Mucosa of rectum (tissue), 2 donors: ENCODE data around the gene ZC3H12A.

Experiments used
- H3K27ac ChIP-seq, 2 donors: one replicate each; pipeline ENCODE4 v1.7.0; 2013; ENCODE audit warnings: inconsistent platforms in 2 of 2, low read depth in 2 of 2, low read length in 2 of 2
- H3K27me3 ChIP-seq, 2 donors: one replicate each; pipeline ENCODE4 v1.7.0; 2013; ENCODE audit warnings: low read length in 2 of 2; ENCODE audit not compliant: control insufficient read depth in 2 of 2, insufficient read depth in 2 of 2
- H3K36me3 ChIP-seq, 2 donors: one replicate each; pipeline ENCODE4 v1.7.0; 2013; ENCODE audit warnings: low read length in 2 of 2; ENCODE audit not compliant: control insufficient read depth in 2 of 2, insufficient read depth in 2 of 2
- H3K4me1 ChIP-seq, 2 donors: one replicate each; pipeline ENCODE4 v1.7.0; 2013; ENCODE audit warnings: low read length in 2 of 2, mild to moderate bottlenecking in 1 of 2; ENCODE audit not compliant: control insufficient read depth in 2 of 2, insufficient read depth in 2 of 2
- H3K4me3 ChIP-seq, 2 donors: one replicate each; pipeline ENCODE4 v1.7.0; 2013; ENCODE audit warnings: low read length in 2 of 2
- H3K9ac ChIP-seq, 2 donors: one replicate each; pipeline ENCODE4 v1.7.0; 2013; ENCODE audit warnings: low read length in 2 of 2, low read depth in 1 of 2, mild to moderate bottlenecking in 1 of 2
- H3K9me3 ChIP-seq, 2 donors: one replicate each; pipeline ENCODE4 v1.7.0; 2013; ENCODE audit warnings: low read length in 2 of 2; ENCODE audit not compliant: control insufficient read depth in 2 of 2
- donor health status: healthy.
- donor health status: Normal muscosa, but diverticular disease.

Gene ZC3H12A

GRCh38 chr1:37482796-37483744, 8.7 kb downstream of the ZC3H12A start:
- peaks cover 44 to 46% of the 10 kb centered on the region in 2 donors for H3K4me1 ChIP-seq
- no peaks in the 10 kb centered on the region for H3K27me3 ChIP-seq
- H3K9me3 ChIP-seq = no peaks in the 10 kb centered on the region
- no peak overlapping the region for H3K9ac ChIP-seq
- H3K27ac ChIP-seq = no peak overlapping the region
- no peak overlapping the region for H3K4me3 ChIP-seq
- H3K36me3 ChIP-seq = peaks cover 49 to 59% of the 10 kb centered on the region in 2 donors

- Histone ChIP-seq H3K36me3 (peaks cover 44 to 55% of the 10 kb centered on the region in 2 donors), H3K27me3 (no peaks in the 10 kb centered on the region), H3K27ac (no peak overlapping the region), H3K9ac (no peak overlapping the region), H3K4me3 (no peak overlapping the region), H3K4me1 (peaks cover 37 to 39% of the 10 kb centered on the region in 2 donors), H3K9me3 (no peaks in the 10 kb centered on the region)
Measured at GRCh38 chr1:37483785-37484184, 9.4 kb downstream of the ZC3H12A start.

GRCh38 chr1:37484325-37485051, 10.1 kb downstream of the ZC3H12A start:
- Histone ChIP-seq H3K36me3 (peaks cover 44 to 58% of the 10 kb centered on the region in 2 donors), H3K27ac (peak overlapping the region in 1 of 2 donors; percentile 16)

GRCh38 chr1:37485902-37486679, 11.7 kb downstream of the ZC3H12A start:
- Histone ChIP-seq H3K36me3 (peaks cover 37 to 56% of the 10 kb centered on the region in 2 donors), H3K9ac (peak overlapping the region in 1 of 2 donors; percentile 48), H3K4me1 (peaks cover 17% of the 10 kb centered on the region in 2 donors), H3K27me3 (no peaks in the 10 kb centered on the region), H3K27ac (peak overlapping the region; percentile 16 to 57), H3K4me3 (no peak overlapping the region), H3K9me3 (no peaks in the 10 kb centered on the region)

More at GRCh38 chr1:37484325-37485051, 10.1 kb downstream of the ZC3H12A start:
- Histone ChIP-seq H3K4me1 (peaks cover 30 to 32% of the 10 kb centered on the region in 2 donors), H3K9ac (no peak overlapping the region), H3K9me3 (no peaks in the 10 kb centered on the region), H3K4me3 (no peak overlapping the region), H3K27me3 (no peaks in the 10 kb centered on the region)

- H3K4me1 ChIP-seq = peaks cover 17% of the 10 kb centered on the region in 2 donors
- no peaks in the 10 kb centered on the region for H3K27me3 ChIP-seq
- peak overlapping the region; percentile 57 to 68 for H3K27ac ChIP-seq
- peak overlapping the region in 1 of 2 donors; percentile 48 for H3K9ac ChIP-seq
- H3K4me3 ChIP-seq = peak overlapping the region in 1 of 2 donors; percentile 5
- H3K9me3 ChIP-seq = no peaks in the 10 kb centered on the region
- H3K36me3 ChIP-seq = peaks cover 32 to 48% of the 10 kb centered on the region in 2 donors
Measured at GRCh38 chr1:37486680-37487618, 12.6 kb downstream of the ZC3H12A start.

- Histone ChIP-seq H3K27me3 (no peaks in the 10 kb centered on the region), H3K9me3 (no peaks in the 10 kb centered on the region), H3K4me3 (no peak overlapping the region), H3K36me3 (peaks cover 25 to 43% of the 10 kb centered on the region in 2 donors), H3K27ac (peak overlapping the region in 1 of 2 donors; percentile 57), H3K9ac (no peak overlapping the region), H3K4me1 (peaks cover 17% of the 10 kb centered on the region in 2 donors)
Measured at GRCh38 chr1:37487619-37487984, 13.2 kb downstream of the ZC3H12A start.

- no peaks in the 10 kb centered on the region for H3K9me3 ChIP-seq
- no peak overlapping the region for H3K4me3 ChIP-seq
- peaks cover 0 to 1% of the 10 kb centered on the region in 2 donors for H3K4me1 ChIP-seq
- no peak overlapping the region for H3K9ac ChIP-seq
- H3K27ac ChIP-seq = no peak overlapping the region
- no peaks in the 10 kb centered on the region for H3K27me3 ChIP-seq
- H3K36me3 ChIP-seq = peaks cover 15 to 30% of the 10 kb centered on the region in 2 donors
Measured at GRCh38 chr1:37493336-37494098, 19.1 kb downstream of the ZC3H12A start.

GRCh38 chr1:37495875-37496274, 21.5 kb downstream of the ZC3H12A start:
- Histone ChIP-seq H3K9me3 (no peaks in the 10 kb centered on the region), H3K27ac (no peak overlapping the region), H3K27me3 (no peaks in the 10 kb centered on the region), H3K4me3 (no peak overlapping the region), H3K36me3 (peaks cover 16 to 25% of the 10 kb centered on the region in 2 donors), H3K4me1 (peaks cover 0 to 11% of the 10 kb centered on the region in 2 donors), H3K9ac (no peak overlapping the region)
